H1 (cell line): ENCODE measurements around the gene CHD6.

ENCODE experiments used
- CBX5 ChIP-seq: fragments of 300-800, 300-1000 bp; sonication (generic); IDR thresholded peaks from 2 replicates; pipeline ENCODE4 v1.7.1; 2016; ENCODE audit warnings: antibody characterized with exemption, low read length, low read depth
- CEBPB ChIP-seq: IDR thresholded peaks from 2 replicates; pipeline ENCODE4 v1.6.1; 2012; ENCODE audit warnings: low read depth, low read length
- CHD2 ChIP-seq: IDR thresholded peaks from 2 replicates; pipeline ENCODE4 v1.6.1; 2012; ENCODE audit warnings: low read length, improper control_type of control experiment
- CTCF ChIP-seq, 3 experiments: IDR thresholded peaks; 1 replicate in 2 of 3; 2 replicates in 1 of 3; pipeline versions ENCODE4 v1.5.1 to v1.6.1; 2011; ENCODE audit warnings: low read length in 3 of 3, mild to moderate bottlenecking in 3 of 3, inconsistent platforms in 2 of 3, low read depth in 1 of 3, moderate library complexity in 1 of 3; ENCODE audit not compliant: insufficient read depth in 1 of 3; ENCODE audit errors: control extremely low read depth in 1 of 3
- EP300 ChIP-seq, 2 experiments: IDR thresholded peaks; 1 replicate in 1 of 2; 2 replicates in 1 of 2; pipeline ENCODE4 v1.6.1; 2011 to 2012; ENCODE audit warnings: low read depth in 2 of 2, low read length in 2 of 2, mild to moderate bottlenecking in 2 of 2, borderline replicate concordance in 1 of 2, inconsistent platforms in 1 of 2, moderate library complexity in 1 of 2
- JUND ChIP-seq: IDR thresholded peaks from 2 replicates; pipeline ENCODE4 v1.6.1; 2011; ENCODE audit warnings: mild to moderate bottlenecking, improper control_type of control experiment, low read length
- POLR2A ChIP-seq, 2 experiments: IDR thresholded peaks; 1 replicate in 1 of 2; 2 replicates in 1 of 2; pipeline ENCODE4 v1.6.1; 2011; ENCODE audit warnings: low read depth in 2 of 2, low read length in 2 of 2, mild to moderate bottlenecking in 2 of 2; ENCODE audit errors: control extremely low read depth in 1 of 2
- RBBP5 ChIP-seq: IDR thresholded peaks from 2 replicates; pipeline ENCODE4 v1.7.1; 2012; ENCODE audit warnings: low read depth, mild to moderate bottlenecking, inconsistent platforms, low read length, moderate library complexity, borderline replicate concordance
- RNF2 ChIP-seq: fragments of 200-900, 300-1000 bp; sonication (generic); IDR thresholded peaks from 2 replicates; pipeline ENCODE4 v1.7.1; 2016; ENCODE audit warnings: borderline replicate concordance, low read depth, mild to moderate bottlenecking, antibody characterized with exemption, low read length; ENCODE audit not compliant: poor library complexity, severe bottlenecking; ENCODE audit errors: missing control alignments
- SIN3A ChIP-seq, 2 experiments: IDR thresholded peaks in 1 of 2; conservative IDR thresholded peaks in 1 of 2; 2 replicates each; pipeline ENCODE4 v1.6.1; 2011 to 2012; ENCODE audit warnings: low read length in 2 of 2, improper control_type of control experiment in 1 of 2, low read depth in 1 of 2, mild to moderate bottlenecking in 1 of 2
- SRF ChIP-seq: IDR thresholded peaks from 2 replicates; pipeline ENCODE4 v1.6.1; 2011; ENCODE audit warnings: mild to moderate bottlenecking, low read depth, low read length, moderate library complexity
- TEAD4 ChIP-seq: IDR thresholded peaks from 2 replicates; pipeline ENCODE4 v1.6.1; 2012; ENCODE audit warnings: low read depth, low read length, inconsistent platforms, mixed read lengths
- YY1 ChIP-seq: IDR thresholded peaks from 2 replicates; pipeline ENCODE4 v1.6.1; 2011; ENCODE audit warnings: low read depth, mild to moderate bottlenecking, low read length

- TF ChIP-seq POLR2A (IDR thresholded peaks at IDR 0.05; ENCODE audit: control extremely low read depth in 1 of 2, low read depth in 2 of 2, low read length in 2 of 2), result no peak
- TF ChIP-seq CBX5, result no peak
- TF ChIP-seq SRF, result peak; percentile 41; the same call in 1 of the 2 replicates
- TF ChIP-seq CHD2, result no peak
- TF ChIP-seq EP300 (IDR thresholded peaks at IDR 0.05; ENCODE audit: borderline replicate concordance in 1 of 2, low read depth in 2 of 2, low read length in 2 of 2), result no peak
- TF ChIP-seq CTCF (IDR thresholded peaks at IDR 0.05; ENCODE audit: control extremely low read depth in 1 of 3, insufficient read depth in 1 of 3, low read depth in 1 of 3, low read length in 3 of 3), result no peak
- no peak for TF ChIP-seq SIN3A (conservative IDR thresholded peaks at IDR 0.05 in 1 of 2, IDR thresholded peaks at IDR 0.05 in 1 of 2; ENCODE audit: low read depth in 1 of 2, low read length in 2 of 2)
- TF ChIP-seq TEAD4, result no peak
- TF ChIP-seq YY1, result no peak
- no peak for TF ChIP-seq RBBP5
- no peak for TF ChIP-seq JUND
- no peak for TF ChIP-seq RNF2
- TF ChIP-seq CEBPB, result no peak
Measured at GRCh38 chr20:41553142-41553879, 64.9 kb downstream of the CHD6 start.
